GM11168 (cell line): ENCODE measurements around the gene TRAPPC3L.
"Not testable (repeated sequence)": the region's sequence is repeated elsewhere in the genome, so short reads cannot be mapped to it uniquely, and the experiment has no call there.

Experiments used
- in situ Hi-C: fragments of 300-500 bp; cut with MboI; formaldehyde crosslinking; loops from one replicate; pipeline ENCODE4 v1.12.0; 2022; ENCODE audit warnings: low sequenced_read_pairs; ENCODE audit not compliant: unreplicated experiment

The TRAPPC3L gene

DNA sequence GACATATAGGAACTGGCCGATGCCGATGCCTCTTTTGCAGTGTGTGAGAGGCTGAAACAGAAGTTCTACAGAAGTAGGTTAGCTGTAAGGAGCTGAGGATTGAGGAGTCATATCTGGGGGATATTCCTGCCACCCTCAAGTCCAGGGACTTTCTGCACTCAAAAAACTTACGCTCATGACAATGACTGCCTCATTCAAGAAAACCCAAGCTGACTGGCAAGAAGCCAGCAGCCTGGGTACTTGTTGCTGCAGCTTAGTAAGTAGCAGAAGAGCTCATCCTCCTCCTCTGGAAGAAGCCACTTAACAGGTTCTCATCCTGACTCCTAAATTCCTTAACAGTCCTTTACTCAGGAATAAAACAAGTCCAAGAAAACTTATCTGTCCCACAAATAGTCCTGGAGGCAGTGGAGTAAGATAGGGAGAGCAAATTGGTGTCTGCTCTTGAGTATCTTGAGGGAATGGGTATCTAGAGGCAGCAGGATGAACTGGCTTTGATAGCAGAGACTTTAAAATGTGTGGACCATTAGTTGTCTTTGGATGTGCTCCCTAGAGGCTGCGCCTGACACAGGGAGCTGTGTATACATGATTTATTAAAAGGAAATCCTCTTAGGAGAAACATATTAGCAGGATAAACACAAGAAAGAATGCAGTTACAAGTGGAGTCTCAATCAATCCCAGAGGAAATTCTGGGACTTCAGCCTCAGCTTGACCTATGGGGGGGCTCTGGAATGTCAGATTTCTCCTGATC is 26.7 kb downstream of the TRAPPC3L start:
- in situ Hi-C loops = no loop called here

DNA sequence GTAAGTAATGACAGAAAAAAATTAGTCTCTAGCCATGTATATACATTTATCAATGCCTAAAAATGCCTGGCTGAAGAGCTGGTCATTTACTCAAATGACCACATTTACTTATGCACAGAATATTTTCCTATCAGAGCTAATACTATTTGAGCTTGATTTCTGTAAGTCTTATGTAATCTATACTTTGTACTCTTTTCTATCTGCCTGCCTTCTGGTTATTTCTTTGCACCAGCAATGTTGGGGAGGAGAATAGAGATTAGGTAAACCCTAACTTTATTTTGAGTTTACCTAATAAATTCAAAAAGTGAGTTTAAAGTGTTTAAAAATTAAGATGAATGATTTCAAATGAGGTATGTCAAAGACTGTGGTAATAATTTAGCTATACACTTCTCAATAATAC is 30.3 kb downstream of the TRAPPC3L start:
- in situ Hi-C loops = no loop called here

DNA sequence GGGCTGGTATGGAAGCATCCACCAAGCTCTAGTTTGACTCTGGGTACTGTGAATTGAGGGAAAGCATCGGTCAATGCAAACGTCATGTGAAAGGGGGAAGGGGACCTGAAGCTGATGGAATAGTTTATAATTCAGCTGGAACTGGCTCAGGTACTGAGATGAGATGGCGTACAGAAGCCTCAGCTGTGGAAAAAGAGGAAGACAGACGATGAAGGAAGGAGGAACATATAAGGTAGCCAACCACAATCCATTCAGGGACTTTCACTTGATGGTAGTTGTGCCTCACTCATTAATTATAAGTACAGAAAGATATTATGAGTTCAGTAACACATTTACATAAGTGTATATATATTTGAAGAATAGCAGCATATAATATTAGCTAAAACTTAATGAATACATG is 31.4 kb downstream of the TRAPPC3L start:
- in situ Hi-C loops = no loop called here

DNA sequence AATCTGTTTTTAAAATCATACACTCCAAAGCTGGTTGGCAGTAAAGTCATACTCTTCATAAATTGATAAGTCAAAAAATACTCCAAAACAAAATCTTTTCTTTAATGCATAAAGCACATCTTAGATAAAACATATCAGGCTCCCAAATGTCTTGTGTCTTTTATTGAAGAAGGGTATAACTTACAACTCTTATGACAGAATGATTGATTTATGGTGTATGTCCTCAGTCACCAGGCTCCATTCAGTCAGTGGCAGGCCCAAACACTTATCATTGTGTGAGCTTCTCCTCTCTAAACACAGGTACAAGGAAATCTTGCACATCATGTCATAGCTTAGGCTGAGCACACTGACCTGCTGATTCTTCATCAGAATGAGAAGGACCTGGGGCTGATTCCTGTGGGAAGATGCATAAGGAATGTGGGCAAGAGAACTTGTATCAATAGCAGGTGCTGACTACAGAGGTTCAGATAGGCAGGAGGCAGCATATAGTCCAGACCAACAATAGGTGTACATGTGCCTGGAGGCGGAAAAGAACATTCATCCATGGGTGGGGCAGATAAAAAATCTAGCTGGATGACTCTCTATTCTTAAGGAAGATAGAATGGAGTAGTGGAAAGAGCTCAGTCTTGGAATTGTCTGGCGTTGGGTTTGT is 32.1 kb downstream of the TRAPPC3L start:
- in situ Hi-C loops = no loop called here

DNA sequence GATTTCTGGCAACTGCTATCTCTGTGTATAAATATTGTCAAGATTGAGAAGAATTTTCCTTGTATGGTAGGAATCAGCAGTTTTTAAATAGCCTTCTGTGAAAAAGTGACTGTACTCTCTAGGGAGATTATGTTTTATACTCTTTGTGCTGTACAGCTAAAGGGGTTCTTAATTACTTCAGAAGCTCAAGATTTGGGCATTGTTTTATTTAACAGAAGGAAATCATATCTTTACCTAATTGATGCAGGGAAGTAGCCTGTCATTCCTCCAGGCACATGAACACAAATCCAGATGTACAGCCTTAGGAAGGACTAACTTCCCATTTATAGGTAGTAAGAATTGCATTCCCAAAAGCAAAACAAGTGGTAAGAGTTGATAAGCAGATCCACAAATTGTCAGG is 32.8 kb downstream of the TRAPPC3L start:
- in situ Hi-C loops = no loop called here

DNA sequence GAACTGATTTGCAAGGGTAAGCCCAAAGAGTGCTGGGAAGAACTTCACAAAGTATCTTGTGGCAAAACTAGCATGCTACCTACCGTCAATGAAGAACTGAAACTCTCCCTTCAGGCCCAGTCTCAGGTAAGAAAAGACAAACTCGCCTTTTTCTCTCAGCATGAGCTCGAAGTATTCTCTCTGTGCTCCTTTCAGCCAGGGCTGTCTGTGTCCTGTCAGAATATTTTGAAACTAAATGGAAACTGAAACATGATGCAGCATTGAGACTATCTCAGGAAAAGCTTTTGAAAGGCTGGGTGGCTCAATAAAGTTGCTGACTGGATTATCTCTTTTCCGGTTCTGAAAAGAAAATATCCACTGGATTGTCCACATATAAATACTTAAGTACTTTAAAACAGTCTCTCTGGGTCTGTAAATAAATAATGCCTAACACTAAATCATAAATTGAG is 33.3 kb downstream of the TRAPPC3L start:
- in situ Hi-C loops = no loop called here

DNA sequence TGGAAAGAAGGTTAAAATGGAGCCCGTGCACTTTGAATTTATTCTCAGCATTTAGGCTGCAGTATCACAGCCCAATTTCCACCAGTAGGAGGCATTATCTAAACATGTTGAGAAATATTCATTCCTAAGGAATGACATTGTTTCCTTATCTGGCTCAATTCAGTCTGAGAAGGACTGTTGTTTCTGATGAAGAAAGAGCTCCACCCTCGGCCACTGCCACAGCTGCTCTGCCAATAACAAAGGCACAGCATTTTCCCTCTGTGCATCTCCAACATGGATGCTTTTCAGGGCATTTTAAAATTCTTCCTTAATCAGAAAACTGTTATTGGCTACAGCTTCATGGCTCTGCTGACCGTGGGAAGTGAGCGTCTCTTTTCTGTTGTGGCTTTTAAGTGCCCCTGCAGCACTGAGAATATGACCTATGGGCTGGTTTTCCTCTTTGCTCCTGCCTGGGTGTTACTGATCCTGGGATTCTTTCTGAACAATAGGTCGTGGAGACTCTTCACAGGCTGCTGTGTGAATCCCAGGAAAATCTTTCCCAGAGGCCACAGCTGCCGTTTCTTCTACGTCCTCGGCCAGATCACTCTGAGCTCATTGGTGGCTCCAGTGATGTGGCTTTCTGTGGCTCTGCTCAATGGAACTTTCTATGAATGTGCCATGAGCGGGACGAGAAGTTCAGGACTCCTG is 33.9 kb downstream of the TRAPPC3L start, which contains the start of gene CALHM5:
Gene CALHM5, plus strand, starts transcription at position 216 of the 687 bp plus-strand sequence. Its CDS starts 58 bp downstream, at position 274.
- in situ Hi-C loops = no loop called here

DNA sequence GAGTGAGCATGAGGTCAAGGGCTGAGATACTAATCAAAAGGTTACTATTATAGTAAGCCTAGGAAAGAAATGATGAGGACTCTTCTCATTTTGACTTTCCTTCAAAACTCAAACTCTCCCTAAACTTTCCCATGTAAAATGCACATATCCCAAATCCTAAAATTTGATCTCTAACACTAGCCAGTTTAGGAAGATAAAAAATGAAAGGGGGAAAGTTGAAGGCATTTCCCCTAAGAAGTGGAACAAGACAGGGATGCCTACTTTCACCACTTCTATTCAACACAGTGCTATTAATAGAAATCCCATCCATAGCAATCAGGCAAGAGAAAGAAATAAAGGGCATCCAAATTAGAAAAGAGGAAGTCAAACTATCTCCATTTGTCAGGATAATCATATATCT is 37.0 kb downstream of the TRAPPC3L start:
- in situ Hi-C loops = no loop called here

DNA sequence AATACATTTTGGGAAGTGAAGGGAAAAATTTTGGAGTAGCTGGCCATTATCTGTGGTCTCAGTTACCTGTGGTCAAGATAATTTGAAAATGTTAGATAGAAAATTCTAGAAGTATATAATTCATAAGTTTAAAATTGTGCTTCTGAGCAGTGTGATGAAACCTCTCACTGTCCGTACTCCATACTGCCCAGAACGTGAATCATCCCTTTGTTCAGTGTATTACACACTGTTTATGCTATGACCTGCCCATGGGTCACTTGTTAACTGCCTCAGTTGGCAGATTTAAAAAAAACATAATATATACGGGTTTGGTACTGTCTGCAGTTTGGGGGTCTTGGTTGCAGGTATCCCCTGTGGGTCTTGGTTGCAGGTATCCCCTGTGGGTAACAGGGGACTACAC is 38.2 kb downstream of the TRAPPC3L start:
- in situ Hi-C loops = no loop called here

DNA sequence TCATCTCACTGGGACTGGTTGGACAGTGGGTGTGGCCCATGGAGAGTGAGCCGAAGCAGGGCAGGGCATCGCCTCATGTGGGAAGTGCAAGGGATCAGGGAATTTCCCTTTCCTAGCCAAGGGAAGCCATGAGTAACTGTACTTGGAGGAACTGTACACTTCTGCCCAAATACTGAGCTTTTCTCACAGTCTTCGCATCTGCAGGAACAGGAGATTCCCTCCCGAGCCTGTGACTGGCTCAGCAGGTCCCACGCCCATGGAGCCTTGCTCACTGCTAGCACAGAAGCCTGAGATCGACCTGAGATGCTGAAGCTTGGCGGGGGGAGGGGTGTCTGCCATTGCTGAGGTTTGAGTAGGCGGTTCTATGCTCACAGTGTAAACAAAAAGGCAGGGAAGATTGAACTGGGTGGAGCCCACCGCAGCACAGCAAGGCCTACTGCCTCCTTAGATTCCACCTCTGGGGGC is 44.5 kb downstream of the TRAPPC3L start:
- in situ Hi-C loops = no loop called here

DNA sequence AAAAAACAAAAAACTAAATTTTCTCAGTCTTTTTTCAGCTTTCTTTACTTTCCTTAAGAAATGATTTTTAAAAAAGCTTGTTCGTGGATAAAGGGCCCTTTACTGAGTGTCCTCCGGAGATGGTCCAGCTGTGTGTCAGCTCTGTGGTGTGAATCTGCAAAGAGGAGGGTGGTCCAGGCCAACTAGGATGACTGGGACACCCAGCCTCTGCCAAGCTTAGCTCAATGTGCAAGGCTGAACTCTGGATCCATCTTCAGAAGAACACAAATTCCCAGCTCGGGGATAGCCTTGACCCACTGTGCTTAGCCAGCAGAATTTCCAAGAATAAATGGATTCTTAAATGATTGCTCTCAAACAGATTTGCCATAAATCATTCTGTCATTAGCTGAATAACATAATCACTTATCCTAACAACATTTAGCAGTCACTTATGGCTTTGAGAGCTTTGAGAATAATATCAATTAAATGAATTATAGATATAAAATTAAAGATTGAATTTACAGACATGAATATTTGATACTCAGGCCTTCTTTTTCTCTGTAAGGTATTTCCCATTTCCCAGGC is 48.3 kb downstream of the TRAPPC3L start:
- in situ Hi-C loops = no loop called here

DNA sequence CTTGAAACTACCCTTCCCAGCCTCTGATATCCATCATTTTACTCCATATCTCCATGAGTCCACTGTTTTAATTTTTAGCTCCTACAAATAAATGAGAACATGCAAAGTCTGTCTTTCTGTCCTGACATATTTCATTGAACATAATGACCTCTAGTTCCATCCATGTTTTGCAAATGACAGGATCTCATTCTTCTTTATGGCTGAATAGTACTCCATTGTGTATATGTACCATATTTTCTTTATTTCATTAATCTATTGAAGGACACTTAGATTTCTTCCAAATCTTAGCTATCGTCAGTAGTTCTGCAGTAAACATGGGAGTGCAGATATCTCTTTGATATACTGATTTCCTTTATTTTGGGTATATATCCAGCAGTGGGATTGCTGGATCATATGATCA is 50.3 kb downstream of the TRAPPC3L start:
- in situ Hi-C loops = not testable (repeated sequence)

DNA sequence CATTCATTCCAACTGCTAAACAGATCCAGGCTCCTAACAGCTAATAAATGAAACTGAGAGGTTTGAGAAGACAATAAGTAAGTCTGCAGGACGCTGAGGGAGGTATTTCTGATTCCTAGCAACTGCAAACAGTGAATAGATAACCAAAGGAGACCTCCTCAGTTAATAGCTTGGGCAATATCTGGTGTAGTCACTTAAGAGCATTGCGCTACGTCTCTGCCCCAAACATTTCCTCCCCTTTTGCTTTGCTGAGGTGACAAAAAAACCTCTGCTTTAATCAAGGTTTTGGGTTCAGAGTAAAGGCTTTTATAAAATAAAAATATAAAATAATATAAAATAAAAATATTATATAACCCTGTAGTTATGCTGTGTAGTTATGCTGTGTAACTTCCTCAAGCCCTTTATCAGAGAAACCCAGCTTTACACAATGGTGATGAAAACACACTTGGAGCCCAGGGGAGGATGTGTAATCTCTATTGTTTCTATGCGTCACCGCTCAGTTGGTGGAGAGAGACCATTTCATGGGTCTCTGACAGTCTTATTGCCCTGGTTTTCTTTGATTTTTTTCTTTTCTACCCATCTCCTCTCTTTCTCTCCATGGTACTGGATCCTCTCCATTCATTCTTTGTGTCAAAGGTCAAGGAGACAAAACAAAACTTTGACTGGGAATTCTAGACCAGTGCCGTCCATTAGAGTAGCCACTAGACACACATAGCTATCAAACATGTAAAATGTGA is 53.0 kb downstream of the TRAPPC3L start:
- in situ Hi-C loops = no loop called here

DNA sequence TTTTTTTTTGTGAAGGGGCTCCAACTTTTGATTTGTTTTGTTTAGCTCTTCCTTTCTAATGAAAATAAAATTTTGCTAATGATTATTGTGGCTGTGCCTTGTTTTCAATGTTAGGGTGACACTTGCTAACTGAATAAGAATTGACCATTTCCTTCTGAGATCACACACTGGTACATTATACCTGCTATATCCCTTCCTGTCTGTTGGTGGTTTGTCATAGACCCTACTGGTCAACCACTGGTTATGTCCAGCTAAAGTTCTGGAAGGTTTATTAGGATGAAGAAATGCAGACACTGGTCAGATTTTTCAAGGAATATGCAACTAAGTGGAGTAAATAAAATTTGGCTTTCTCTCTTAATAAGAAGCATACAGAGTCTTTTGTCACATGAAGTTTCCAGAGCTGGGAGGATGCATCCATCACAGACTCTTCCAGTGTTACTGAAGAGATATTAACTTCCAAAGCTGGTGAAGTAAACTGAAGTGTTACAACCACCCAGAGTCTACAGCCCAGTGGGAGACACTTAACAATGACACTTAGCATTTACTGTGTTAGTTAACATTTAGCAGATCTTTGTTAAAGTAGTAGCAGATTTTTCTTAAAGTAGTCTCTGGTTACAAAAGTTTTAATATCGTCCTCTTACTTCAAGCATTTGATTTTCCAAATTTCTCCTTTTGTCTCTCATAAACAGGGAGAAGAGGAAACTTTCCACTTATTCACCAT is 53.7 kb downstream of the TRAPPC3L start:
- in situ Hi-C loops = no loop called here

DNA sequence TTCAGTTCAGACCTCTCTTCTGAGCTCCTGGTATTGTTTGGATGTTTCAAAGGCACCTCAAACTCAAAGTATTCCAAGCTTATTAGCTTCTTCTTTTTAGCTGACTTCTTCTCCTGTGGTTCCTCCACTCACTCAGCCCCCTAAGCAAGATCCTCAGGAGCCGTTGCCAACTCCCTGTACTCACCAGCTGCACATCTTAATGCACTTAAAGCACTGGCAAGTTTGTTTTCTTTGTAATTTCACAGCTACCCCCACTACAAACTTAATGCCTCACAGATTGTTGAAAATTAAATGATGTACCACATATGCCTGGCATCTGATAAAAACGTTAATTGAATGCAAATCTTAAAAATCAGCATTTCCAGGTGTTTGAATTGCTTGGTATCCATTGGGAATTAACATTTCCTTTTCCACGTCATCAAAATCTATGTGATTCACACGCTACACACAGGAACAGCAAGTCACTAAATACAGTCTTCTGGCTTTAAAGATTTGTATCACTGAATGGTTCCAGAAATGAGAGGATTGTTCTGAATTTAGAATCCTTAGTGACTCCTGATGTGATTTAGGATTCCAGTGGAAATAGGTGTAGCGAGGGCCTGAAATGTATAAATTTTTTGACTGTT is 59.8 kb downstream of the TRAPPC3L start:
- in situ Hi-C loops = no loop called here

DNA sequence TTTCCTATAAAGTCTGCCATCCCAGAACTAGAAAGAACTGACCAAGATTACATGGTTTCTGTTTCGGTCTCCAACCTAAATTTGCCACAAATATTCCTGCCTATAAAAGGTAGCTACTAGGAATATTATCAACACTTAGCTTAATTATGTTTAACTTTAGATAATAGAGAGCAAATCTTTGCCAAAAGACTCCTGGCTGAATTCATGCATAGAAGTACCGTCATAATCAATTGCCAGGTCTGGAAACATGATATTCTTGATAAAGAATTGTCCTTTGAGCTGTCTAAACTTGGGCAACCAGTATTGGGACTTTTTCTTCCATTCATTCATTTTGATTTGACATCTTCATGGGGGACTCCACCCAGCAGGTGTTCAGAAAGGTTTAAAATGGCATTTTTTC is 61.9 kb downstream of the TRAPPC3L start:
- in situ Hi-C loops = no loop called here

DNA sequence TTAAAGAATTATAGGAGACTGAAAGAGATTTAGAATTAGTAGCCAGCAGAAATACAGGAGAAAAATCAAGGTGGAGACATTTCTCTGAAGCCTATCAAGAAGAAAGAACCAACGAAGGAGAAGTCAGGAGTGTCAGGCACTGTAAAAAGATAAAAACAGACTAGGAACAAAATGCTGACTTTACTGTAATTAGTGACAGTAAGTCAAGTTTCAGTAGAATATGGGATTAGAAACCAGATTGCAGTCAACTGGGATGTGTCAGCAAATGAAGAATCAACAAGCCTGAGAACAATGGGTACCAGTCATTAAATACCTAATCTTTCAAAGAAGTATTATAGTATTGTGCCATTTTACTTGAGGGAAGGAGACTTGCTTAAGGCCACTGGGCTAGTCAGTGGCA is 62.7 kb downstream of the TRAPPC3L start:
- in situ Hi-C loops = no loop called here

DNA sequence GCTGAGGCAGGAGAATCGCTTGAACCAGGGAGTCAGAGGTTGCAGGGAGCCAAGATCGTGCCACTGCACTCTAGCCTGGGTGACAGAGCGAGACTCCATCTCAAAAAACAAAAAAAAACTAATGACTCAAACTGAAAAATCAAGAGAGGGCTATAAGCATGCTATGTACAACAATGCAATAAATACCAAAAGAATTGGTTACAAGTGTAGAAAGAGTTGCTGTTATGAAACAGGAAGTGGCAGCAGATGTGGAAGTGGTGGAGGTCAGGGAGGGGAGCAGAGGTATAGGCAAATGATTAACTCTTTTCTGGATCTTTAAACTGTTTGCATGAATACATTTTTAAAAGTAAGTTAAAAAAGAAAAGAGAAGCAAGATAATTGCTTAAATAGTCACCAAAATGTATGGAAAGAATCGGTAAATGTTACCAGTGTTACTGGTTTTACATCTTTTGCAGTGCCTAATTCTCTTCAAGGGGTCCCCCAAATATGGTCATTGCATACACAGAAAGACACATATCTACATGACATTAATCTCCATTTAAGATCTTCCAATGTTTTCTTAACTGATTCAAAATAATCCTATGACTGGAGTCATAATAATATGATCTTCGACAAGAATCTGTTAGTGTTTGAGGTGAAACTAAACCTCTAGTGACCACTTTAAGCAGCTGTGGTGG is 69.3 kb downstream of the TRAPPC3L start:
- in situ Hi-C loops = no loop called here

DNA sequence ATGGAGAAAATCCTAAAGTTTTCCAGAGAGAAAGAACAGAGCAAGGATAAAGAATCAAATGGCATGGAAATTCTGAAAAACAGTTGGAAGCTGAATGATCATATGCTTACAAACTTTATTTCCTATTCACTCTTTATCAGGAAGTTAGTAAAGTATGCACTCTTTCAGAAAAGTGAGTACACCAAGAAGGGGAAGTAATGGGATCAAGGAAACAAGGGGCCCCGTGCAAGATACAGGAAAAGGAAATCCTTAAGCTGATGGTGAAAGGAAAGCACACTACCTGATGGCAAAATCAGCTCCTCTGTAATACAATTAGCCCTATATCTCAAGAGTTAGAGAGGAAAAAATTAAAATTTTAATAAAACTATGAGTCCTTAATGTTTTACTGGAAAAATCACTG is 70.3 kb downstream of the TRAPPC3L start:
- in situ Hi-C loops = no loop called here
